Activated naive CD4-positive, alpha-beta T cell treated with anti-CD3 and anti-CD28 coated beads, Interleukin-2, amount 50 U/mL, for 16 hours (primary cell): ENCODE measurements around the gene ADCK2.
"Not testable (repeated sequence)": the region's sequence is repeated elsewhere in the genome, so short reads cannot be mapped to it uniquely, and the experiment has no call there.

Experiments used
- DNase-seq: peaks from one replicate; pipeline ENCODE4 v3.0.0-alpha.2; 2020

The ADCK2 gene

DNA sequence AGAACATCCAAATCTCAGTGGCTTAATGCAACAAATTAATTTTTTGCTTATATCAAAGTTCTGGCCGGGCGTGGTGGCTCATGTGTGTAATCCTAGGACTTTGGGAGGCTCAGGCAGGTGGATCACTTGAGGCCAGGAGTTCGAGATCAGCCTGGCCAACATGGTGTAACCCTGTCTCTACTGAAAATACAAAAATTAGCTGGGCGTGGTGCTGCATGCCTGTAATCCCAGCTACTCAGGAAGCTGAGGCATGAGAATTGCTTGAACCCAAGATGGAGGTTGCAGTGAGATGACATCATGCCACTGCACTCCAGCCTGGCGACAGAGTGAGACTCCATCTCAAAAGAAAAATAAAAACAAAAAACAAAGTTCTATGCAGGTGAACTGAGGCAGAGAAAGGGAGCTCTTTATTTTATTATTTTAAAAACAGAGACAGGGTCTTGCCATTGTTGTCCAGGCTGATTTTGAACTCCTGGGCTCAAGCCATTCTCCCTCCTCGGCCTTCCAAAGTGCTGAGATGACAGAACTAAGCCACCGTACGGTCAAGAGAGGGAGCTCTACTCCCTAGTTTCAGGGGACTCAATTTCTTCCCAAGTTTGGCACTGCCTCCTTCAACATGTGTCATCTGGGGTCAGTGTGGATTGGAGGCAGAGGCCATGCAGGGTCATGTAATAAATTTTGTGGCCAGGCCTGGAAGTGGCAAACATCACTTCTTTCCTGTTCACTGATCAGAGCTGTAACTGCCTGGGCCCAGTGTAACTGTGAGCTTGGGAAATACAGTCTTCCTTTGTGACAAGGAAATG, 2.4 kb downstream of the ADCK2 start:
- DNase-seq, result no peak

DNA sequence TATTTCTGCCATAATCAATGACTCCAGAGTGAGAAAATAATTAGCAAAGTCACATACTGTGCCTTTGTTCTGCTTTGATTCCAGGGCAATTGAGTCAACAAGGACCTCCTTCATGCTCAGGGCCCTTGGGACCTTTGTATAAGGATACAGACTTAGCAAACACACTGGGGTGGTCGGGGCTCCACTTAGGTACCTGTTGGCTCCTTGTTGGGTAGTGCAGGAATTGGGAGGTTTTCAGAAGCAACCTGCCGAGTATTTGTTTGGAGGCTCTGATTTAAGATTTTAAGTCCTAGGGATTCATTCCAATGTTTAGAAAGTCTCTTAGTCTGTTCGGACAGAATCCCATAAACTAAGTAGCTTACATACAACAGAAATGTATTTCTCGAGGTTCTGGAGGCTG, 3.0 kb downstream of the ADCK2 start:
- no peak for DNase-seq

DNA sequence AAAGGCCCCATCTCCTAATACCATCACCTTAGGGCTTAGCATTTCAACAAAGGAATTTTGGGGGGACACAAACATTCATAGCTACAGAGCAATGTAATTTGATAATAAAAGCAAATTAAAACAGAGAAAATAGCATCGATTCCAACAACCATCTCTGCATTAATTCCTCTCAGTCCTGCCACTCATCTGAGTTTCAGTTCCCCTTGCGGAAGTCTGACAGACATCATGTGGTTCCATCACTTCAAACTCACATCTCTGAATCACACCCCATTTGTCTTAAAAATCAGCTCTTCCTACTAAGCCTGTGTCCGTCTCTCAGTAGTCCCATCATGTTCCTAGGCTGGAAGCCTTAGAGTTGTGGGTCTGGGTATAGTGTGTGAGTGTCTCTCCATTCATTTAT, 3.6 kb downstream of the ADCK2 start:
- no peak for DNase-seq

DNA sequence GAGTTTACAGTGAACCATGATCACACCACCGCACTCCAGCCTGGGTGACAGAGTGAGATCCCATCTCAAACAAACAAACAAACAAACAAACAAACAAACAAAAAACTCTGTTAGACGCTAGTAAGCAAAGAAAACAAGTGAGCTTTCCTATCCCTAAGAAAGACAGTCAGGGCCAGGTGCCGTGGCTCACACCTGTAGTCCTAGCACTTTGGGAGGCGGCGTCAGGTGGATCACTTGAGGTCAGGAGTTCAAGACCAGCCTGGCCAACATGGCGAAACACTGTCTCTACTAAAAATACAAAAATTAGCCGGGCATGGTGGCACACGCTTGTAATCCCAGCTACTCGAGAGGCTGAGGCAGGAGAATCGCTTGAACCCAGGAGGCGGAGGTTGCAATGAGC, 4.2 kb downstream of the ADCK2 start:
- DNase-seq, result not testable (repeated sequence)

DNA sequence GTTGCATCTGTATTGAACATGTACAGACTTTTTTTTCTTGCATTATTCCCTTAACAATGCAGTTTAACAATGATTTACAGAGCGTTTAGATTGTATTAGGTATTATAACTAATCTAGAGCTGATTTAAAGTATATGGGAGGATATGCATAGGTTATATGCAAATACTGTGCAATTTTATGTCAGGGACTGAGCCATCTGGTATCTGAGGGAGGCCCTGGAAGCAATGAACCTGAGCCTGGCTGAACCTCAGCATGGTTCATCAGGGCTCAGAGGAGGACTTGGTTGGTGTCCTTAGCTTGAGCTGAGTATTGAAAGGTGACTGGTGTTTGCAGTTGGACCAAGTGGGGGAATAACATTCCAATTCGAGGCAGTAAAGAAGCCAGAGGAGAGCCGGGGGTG, 4.8 kb downstream of the ADCK2 start:
- DNase-seq, result no peak

DNA sequence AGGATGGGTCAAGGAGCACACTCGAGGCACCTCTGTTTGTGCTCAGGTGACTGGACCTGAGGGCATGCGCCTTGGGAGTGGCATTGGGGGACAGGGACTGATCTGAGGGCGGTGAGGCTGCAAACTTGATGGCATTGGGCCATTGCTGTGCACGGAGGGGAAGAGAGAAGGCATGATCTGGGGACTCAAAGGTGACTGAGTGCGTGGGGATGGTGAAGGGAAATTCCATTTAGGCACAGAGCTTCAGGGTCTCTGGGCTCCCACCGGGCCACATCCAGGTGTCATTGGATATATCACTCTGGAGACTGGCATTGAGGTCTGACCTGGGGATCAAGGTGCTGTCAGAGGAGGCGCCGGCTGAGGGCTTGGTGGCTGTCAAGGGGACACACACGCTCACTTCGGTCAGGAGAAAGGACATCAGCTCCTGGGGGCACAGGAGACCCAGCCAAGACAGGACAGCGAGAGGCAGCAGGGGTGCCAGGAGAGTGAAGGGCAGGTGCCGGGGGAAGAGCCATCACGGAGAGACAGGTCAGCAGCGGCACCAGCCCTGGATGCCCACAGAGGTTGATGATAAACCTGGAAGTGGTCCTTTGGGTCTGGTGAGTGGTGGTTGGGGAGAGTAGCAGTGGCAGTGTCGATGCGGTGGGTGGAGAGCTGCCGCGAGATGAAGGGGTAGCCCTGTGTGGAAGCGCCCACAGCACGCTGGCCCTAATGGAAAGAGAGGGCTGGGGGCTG, 5.5 kb downstream of the ADCK2 start:
- DNase-seq, result no peak

DNA sequence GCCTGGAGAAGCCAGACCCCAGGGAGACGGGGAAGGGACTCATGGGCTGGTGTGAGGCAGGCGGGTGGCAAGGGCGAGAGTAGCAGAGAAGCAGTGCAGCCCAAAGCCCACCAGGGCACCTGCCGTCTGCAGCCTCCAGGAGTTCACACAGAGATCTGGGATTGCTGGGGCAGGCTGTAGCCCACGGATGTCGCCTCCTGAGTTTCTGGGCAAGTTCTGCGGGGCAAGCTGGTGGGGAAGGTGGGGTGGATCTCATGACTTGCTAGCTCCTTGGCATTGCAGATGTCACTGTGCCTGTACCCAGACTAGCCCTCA, 6.0 kb downstream of the ADCK2 start:
- DNase-seq, result no peak

DNA sequence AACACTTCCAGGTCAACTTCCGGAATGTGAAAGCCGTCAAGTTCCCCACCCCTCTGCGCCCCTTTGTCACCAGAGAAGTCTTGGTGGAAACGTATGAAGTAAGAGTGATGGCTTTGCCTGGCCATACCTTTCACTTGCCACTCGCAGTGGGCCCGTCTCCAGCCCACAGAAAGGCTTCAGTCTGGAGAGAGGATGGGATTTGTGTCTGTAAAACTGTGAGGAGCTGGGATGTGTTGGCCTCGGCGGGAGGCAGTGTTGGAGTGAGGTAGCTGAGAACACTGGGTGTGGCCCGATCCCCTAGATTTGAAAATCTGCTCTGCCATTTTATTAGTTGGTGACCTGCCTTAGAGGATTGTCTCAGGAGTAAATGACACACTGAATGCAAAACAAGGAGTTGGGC, 6.4 kb downstream of the ADCK2 start:
- DNase-seq, result no peak

DNA sequence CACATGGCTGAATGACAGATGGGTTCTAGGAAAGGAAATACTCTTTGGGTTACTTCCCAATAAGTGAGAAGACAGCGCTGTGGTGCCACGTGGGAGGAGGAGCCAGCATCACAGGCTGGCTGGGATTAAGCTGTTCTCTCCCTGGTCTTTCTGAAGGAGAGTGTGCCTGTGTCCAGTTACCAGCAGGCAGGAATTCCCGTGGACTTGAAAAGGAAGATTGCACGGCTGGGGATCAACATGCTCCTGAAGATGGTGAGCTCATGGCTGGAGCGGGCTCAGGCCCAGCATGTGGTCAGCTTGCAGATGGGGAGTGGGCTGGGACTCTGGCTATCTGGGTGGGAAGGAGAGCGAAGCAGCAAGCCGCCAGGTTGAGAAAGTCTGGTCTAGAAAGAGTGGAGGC, 8.1 kb downstream of the ADCK2 start:
- no peak for DNase-seq

DNA sequence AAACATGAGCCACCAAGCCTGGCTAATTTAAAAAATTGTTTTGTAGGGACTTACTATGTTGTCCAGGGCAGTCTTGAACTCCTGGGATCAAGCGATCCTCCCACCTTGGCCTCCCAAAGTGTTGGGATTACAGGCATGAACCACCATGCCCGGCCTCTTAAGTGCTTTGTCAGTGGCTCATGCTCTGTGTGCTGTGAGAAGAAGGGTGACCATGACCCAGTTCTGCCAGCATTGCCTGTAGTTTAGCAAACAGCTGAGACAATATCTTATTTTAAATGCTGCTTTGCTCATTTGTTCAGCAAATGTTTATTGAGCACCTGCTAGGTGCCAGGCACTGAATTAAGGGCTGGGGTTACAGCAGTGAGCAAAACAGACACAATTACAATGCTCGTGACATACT, 9.0 kb downstream of the ADCK2 start:
- DNase-seq, result no peak

DNA sequence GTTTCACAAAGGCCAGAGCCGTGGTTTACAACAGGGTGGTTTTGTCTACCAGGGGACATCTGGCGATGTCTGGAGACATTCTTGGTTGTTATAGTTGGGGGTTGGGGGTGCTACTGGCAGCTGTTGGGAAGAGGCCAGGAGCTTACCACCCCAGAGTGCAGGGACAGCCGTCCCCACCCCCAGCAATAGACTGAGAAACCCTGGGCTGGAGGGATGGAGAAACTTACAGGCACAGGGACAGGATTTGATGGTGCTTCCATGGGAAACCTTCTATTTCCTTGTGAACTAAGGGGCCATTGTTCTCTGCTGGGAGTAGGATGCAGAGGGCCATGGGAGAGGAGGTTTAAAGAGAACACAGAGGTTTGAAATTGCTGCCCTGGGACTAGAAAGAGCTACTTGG, 10.9 kb downstream of the ADCK2 start:
- DNase-seq, result no peak

DNA sequence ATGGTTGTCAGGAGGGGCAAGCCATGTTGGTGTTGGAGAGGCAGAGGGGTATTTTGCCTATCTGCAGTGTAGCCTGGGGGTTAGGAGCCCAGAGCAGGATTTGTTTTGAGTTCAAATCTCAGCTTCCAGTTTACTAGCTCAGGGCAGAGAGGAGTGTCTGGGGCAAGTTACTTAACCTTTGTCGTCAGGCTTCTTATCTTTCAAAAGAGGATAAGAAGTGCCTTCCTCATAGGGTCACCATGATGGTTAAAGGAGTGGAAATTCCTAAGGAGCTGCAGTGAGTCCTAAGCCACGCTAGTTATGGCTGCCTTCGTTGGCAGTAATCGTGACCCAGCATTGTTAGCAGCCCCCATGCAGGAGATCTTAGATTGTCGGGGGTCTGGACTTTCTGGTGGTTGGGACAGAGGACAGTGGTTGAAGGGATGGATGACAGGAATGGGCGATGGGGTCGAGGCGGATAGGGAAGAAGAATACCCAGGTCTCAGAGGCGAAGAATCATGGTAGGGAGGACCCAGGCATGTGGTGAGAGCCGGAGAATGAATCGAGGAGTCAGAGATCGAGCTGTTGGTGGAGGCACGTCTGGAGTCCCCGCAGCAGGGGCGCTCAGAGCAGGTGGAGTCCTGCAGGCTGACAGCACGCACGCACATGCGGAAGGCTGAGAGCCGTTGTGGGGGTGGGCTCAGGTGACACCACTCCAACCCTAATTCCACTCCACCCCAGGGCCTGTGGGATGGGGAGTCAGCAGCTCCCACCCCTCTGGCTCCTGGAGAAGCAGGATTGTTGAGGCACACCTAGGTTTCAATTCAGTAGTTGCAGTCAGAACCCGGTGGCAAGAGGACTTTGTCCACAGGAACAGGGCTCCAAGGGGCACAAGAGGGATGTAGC, 11.6 kb downstream of the ADCK2 start:
- DNase-seq, result no peak

DNA sequence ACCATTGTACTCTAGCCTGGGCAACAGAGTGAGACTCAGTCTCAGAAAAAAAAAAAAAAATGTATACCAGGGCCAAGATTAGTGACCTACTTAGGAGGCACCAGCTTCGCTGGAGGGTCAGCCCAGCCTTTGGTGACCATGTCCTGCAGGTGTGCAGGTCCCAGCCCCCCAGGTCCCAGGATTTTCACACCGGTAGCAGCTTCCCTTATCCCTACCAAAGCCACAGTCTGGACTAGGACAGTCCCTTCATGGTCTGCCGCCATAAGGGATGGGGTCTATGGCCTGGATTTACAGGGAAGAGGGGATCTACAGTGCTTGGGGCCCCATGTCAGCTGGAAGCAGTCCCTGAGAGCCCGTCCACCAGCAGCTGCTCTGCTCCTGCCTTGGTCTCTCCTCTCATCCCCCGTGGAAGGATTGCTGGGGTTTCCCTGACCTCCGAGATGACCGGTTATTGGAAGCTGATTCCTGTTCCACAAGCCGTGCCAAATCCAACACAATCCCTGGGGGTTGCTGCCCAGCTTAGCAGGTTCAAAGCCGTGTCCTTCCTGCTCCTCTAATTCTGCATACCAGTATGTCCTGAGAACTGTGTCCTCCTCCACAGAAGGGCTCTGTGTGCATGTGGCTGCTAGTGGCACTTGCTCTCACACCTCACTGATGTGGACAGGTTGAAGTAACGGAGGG, 12.8 kb downstream of the ADCK2 start:
- no peak for DNase-seq

DNA sequence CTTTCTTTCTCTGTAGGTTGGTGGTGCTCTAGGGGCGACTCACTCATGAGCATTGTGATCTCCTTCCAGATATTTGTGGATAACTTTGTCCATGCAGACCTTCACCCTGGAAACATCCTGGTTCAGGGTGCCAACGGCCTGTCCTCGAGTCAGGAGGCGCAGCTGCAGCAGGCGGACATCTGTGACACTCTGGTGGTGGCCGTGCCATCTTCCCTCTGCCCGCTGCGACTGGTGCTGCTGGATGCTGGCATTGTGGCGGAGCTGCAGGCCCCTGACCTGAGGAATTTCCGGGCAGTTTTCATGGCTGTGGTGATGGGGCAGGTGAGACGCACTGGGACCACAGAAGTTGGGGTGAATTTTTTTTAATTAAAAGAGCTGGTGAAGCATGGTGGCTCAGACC, 14.2 kb downstream of the ADCK2 start:
- DNase-seq, result no peak

DNA sequence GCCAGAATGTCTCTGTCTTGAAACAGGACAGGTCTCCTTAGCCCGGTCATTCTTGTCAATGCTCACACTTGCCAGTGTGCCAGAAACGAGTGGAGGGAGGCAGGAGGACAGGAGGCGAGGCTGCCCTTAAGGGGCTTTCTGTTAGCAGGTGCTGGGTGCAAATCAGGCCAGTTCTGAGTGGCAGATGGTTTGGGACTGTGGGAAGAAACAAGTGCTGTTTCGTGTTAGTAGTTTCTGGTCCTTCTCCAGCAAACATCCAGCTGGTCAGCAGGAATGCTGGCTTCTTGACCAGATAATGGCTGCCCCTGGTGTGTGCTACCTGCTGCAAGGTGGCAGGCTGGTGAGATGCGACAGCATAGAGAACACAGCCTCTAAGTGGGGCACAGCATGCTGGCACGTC, 15.6 kb downstream of the ADCK2 start:
- no peak for DNase-seq

DNA sequence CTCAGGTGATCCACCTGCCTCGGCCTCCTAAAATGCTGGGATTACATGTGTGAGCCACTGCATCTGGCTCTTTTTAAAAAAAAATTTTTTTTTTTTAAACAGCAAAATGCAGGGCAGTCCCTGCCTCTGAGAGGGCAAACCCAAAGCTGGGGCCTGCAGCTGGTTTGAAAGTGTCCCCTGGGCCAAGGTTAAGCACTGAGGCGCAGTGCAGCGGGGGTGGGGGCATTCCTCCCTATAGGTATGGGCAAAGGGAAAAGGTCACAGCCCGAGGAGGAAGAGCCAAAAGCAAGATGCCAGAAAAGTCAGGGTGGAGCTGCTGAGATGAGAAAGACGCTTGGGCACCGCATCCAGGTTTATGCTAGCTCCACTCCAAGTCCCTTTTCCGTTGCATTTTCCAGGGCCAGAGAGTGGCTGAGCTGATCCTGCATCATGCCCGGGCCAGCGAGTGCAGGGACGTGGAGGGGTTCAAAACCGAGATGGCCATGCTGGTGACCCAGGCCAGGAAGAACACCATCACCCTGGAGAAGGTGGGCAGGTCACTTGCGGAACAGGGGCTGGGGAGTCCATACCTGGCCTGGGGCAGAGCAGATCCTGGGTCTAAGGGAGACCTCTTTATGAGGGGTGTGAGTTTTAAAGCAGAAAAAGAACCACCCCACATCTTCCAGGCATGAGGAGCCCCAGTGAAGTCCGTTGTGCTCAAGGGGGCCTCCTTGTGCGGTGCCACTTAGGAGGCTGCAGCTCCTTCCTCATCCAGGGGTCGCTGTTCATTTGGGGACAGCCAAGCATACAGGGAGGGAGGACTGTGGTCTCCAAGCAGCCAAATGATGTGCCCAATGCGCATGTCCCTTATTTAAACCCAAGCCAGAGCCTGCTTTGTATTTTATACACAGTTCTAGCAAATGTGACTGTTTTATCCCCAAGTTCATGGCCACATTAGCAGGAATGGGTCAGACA, 16.7 kb downstream of the ADCK2 start:
- no peak for DNase-seq

DNA sequence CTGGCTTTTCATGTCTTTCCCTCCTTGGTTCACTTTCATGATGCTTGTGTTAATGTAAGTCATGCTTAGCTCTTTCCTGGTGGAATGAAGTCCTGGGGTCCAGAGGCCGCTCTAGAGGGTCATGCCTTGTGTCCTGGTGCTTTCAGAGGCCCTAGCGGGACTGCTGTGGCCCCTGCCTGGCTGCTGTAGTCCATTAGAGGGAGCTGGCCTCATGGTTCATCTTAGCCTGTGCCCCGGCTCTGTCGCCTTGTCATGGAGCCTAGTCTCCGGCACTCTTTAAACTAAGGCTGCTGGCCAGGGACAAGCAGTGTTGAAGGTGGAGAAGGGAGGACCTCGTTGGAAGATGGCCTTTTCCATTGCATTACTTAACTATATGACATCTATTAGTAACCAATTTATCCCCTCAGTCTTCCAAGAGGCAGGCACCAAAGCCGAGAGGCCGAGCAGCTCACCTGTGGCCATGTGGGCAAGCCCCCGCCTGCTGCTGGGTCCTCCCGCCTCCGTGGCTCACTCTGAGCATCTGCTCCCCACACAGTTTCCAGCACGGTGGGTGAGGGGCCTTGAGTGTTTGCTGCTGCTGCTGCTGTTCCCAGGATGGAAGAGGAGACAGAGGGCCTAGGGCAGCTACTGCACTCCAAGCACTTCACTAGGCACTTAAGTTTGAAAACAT, 18.8 kb downstream of the ADCK2 start:
- no peak for DNase-seq

DNA sequence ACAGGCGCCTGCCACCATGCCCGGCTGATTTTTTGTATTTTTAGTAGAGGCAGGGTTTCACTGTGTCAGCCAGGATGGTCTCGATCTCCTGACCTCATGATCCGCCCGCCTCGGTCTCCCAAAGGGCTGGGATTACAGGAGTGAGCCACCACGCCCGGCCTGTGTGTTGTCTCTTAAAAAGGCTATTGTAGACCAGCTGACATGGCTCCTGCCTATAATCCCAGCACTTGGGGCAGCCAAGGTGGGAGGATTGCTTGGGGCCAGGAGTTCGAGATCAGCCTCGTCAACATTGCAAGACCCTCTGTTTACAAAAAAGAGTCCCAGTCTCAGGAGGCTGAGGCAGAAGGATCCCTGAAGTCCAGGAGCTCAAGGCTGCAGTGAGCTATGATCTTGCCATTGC, 21.1 kb downstream of the ADCK2 start:
- not testable (repeated sequence) for DNase-seq

DNA sequence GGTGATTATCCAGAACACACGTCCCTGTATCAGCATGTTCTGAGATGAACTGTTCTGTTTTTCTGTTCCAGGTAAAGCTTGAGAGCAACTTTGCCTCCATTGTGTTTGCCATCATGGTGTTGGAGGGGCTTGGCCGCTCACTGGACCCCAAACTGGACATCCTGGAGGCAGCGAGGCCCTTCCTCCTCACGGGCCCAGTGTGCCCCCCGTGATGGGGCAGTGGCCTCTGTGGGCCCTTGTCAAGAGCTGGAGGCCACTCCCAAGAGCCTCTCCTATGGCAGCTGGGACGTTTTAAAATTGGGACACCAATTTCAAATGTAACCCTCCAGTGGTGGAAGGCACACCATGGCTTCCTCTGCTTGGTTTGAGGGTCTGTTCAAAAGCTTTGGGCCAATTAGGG, 21.8 kb downstream of the ADCK2 start:
- no peak for DNase-seq

DNA sequence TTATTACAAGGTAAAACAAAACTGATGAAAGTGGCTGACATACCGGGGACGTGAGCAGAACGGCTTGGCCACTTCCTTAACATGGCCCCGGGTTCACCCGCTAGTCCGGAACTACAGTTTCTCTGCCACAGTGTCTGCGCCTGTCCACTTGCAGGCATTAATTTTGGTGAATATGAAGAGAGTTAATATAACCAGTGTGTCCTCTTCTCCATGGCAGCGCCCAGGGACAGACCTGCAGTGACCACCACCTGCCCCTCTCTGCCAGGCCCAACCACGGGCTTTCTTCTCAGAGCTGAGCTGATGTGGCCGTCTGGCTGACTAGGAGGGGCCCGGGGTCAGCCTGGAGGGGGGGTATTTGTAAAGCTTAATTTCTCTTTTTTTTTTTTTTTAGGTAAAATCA, 22.6 kb downstream of the ADCK2 start:
- no peak for DNase-seq

DNA sequence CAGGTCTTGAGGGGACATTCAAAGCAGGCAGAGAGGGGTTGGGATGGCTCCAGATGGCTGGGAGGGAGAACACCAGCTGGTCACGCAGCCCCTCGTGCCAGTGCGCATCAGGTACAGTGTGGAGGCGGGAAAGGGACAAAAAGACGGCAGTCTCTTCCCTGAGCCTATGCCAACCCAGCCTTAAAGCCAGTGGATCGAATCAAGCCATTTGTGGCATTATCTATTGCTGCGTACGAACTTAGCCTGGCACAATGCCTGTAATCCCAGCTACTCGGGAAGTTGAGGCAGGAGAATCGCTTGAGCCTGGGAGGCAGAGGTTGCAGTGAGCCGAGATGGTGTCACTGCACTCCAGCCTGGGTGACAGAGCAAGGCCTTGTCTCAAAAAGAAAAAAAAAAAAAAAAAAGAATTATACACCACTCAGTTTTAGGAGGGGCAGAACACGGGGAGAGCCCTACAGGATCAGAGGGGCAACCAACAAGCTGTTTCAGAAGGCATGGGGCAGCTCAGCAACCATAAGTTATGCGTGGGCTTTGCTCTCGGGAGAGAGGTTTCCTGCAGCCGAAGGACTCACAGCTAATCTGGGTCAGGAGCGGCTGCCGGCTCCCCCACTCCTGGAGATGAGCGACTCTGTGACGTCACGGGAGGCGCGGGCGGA, 23.4 kb downstream of the ADCK2 start:
- no peak for DNase-seq
